Measurements from ENCODE around the gene THUMPD1.
"Not testable (repeated sequence)": the region's sequence is repeated elsewhere in the genome, so short reads cannot be mapped to it uniquely, and the experiment has no call there.

The THUMPD1 gene

DNA sequence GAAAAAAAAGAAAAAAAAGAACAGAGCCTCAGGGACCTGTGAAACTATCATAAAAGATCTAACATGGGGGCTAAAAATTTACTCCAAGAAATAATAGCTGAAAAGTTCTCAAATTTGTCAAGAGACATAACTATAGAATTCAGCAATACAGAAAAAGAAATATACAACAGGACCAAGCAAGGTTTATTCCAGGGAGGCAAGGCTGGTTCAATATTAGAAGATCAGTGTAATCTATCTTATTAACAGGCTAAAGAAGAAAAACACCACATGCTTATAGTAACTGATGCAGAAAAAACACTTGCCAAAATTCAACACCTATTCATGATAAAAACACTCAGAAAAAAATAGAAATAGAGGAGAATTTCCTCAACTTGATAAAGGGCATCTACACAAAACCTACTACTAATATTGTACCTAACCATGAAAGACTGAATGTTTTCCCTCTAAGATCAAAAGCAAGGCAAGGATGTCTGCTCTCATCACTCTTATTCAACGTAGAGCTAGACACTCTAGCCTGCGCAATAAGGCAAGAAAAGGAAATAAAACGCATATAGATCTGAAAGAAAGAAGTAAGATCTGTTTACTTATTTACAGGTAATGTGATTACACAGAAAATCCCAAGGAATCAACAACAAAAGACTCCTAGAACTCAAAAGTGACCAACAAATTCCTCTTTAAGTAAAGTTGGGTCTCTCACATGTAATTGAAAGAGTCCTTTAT lies 20.9 kb upstream of the THUMPD1 start:
- DNase-seq (ENCODE audit: low read depth, low spot score): no peak
- Histone ChIP-seq H3K36me3 (ENCODE audit: insufficient read depth, insufficient read length, low read length) (no peaks in the 10 kb centered on the region), H3K27me3 (ENCODE audit: insufficient read depth, insufficient read length) (no peaks in the 10 kb centered on the region), H3K9ac (ENCODE audit: insufficient read length, low read depth) (no peak overlapping the region), H3K4me3 (ENCODE audit: insufficient read length, low read depth) (no peak overlapping the region), H3K4me1 (ENCODE audit: insufficient read depth, insufficient read length) (no peaks in the 10 kb centered on the region), H3K9me3 (ENCODE audit: insufficient read depth, low read length) (peaks cover 12% of the 10 kb centered on the region)
- TF ChIP-seq SUZ12 (IDR thresholded peaks at IDR 0.05; ENCODE audit: extremely low read depth, insufficient read depth, insufficient read length) (no peak), ZNF274 (IDR thresholded peaks at IDR 0.05; ENCODE audit: low read depth, low read length) (no peak), YY1 (IDR thresholded peaks at IDR 0.05; ENCODE audit: insufficient read depth, insufficient read length) (no peak)

- no peaks in the 10 kb centered on the region for H3K4me1 ChIP-seq (ENCODE audit: insufficient read depth, insufficient read length)
- no peak for DNase-seq (ENCODE audit: low read depth, low spot score)
- H3K27me3 ChIP-seq (ENCODE audit: insufficient read depth, insufficient read length): no peaks in the 10 kb centered on the region
- H3K36me3 ChIP-seq (ENCODE audit: insufficient read depth, insufficient read length, low read length): no peaks in the 10 kb centered on the region
- no peak overlapping the region for H3K4me3 ChIP-seq (ENCODE audit: insufficient read length, low read depth)
- peaks cover 12% of the 10 kb centered on the region for H3K9me3 ChIP-seq (ENCODE audit: insufficient read depth, low read length)
- H3K9ac ChIP-seq (ENCODE audit: insufficient read length, low read depth): no peak overlapping the region
- TF ChIP-seq SUZ12 (IDR thresholded peaks at IDR 0.05; ENCODE audit: extremely low read depth, insufficient read depth, insufficient read length): no peak
- no peak for TF ChIP-seq YY1 (IDR thresholded peaks at IDR 0.05; ENCODE audit: insufficient read depth, insufficient read length)
- no peak for TF ChIP-seq ZNF274 (IDR thresholded peaks at IDR 0.05; ENCODE audit: low read depth, low read length)
Measured at GRCh38 chr16:20761175-20761574, 19.6 kb upstream of the THUMPD1 start.

DNA sequence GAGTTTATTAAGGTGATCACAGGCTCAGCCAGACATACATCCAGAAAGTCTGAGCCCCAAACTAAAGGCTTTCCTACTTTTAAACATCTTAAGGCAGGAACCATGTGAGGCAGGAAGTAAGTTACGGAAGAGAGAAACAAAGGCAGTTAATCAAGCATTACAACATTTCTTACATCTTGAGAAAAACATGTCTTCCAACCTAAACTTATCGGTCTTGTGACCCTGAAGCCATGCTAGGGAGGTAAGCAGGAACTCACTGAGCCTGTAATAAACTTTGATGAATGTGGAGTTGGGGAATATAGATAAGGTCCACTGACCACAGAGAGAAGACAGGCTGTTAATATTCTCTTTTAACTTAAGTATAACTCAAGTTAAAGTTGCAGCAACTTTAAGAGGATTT lies 18.7 kb upstream of the THUMPD1 start:
- H3K9me3 ChIP-seq (ENCODE audit: insufficient read depth, low read length): peaks cover 12% of the 10 kb centered on the region
- H3K36me3 ChIP-seq (ENCODE audit: insufficient read depth, insufficient read length, low read length): no peaks in the 10 kb centered on the region
- H3K9ac ChIP-seq (ENCODE audit: insufficient read length, low read depth): no peak overlapping the region
- DNase-seq (ENCODE audit: low read depth, low spot score): no peak
- no peak overlapping the region for H3K4me3 ChIP-seq (ENCODE audit: insufficient read length, low read depth)
- H3K27me3 ChIP-seq (ENCODE audit: insufficient read depth, insufficient read length): no peaks in the 10 kb centered on the region
- H3K4me1 ChIP-seq (ENCODE audit: insufficient read depth, insufficient read length): no peaks in the 10 kb centered on the region
- TF ChIP-seq YY1 (IDR thresholded peaks at IDR 0.05; ENCODE audit: insufficient read depth, insufficient read length): no peak
- TF ChIP-seq SUZ12 (IDR thresholded peaks at IDR 0.05; ENCODE audit: extremely low read depth, insufficient read depth, insufficient read length): no peak
- no peak for TF ChIP-seq ZNF274 (IDR thresholded peaks at IDR 0.05; ENCODE audit: low read depth, low read length)

DNA sequence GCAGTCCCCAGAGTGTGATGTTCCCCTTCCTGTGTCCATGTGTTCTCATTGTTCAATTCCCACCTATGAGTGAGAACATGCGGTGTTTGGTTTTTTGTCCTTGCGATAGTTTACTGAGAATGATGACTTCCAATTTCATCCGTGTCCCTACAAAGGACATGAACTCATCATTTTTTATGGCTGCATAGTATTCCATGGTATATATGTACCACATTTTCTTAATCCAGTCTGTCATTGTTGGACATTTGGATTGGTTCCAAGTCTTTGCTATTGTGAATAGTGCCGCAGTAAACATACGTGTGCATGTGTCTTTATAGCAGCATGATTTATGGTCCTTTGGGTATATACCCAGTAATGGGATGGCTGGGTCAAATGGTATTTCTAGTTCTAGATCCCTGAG lies 14.2 kb upstream of the THUMPD1 start:
- not testable (repeated sequence) for H3K27me3 ChIP-seq (ENCODE audit: insufficient read depth, insufficient read length); H3K4me1 ChIP-seq (ENCODE audit: insufficient read depth, insufficient read length); DNase-seq (ENCODE audit: low read depth, low spot score); H3K4me3 ChIP-seq (ENCODE audit: insufficient read length, low read depth); H3K9ac ChIP-seq (ENCODE audit: insufficient read length, low read depth); H3K36me3 ChIP-seq (ENCODE audit: insufficient read depth, insufficient read length, low read length); H3K9me3 ChIP-seq (ENCODE audit: insufficient read depth, low read length)

DNA sequence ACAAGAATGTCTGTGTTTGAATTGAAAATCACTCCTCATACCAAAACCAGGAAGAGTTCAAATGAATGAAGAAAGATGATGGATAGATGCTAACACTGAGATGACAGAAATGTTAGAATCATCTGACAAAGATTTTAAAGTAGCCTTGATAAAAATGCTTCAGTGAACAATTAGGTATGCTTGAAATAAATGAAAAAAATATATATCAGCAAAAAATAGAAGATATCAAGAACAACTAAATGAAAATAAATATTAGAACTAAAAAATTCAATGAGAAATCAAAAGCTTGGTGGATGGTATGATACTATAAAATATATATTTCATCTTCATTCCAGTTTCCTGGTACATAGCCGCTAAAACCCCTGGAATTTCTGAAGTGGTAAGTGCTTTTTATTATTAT lies 13.6 kb upstream of the THUMPD1 start:
- TF ChIP-seq SUZ12 (IDR thresholded peaks at IDR 0.05; ENCODE audit: extremely low read depth, insufficient read depth, insufficient read length) (no peak), ZNF274 (IDR thresholded peaks at IDR 0.05; ENCODE audit: low read depth, low read length) (no peak), YY1 (IDR thresholded peaks at IDR 0.05; ENCODE audit: insufficient read depth, insufficient read length) (no peak)
- DNase-seq (ENCODE audit: low read depth, low spot score): no peak
- no peak overlapping the region for H3K4me3 ChIP-seq (ENCODE audit: insufficient read length, low read depth)
- no peaks in the 10 kb centered on the region for H3K4me1 ChIP-seq (ENCODE audit: insufficient read depth, insufficient read length)
- H3K9ac ChIP-seq (ENCODE audit: insufficient read length, low read depth): no peak overlapping the region
- H3K27me3 ChIP-seq (ENCODE audit: insufficient read depth, insufficient read length): no peaks in the 10 kb centered on the region
- no peaks in the 10 kb centered on the region for H3K36me3 ChIP-seq (ENCODE audit: insufficient read depth, insufficient read length, low read length)
- no peaks in the 10 kb centered on the region for H3K9me3 ChIP-seq (ENCODE audit: insufficient read depth, low read length)

DNA sequence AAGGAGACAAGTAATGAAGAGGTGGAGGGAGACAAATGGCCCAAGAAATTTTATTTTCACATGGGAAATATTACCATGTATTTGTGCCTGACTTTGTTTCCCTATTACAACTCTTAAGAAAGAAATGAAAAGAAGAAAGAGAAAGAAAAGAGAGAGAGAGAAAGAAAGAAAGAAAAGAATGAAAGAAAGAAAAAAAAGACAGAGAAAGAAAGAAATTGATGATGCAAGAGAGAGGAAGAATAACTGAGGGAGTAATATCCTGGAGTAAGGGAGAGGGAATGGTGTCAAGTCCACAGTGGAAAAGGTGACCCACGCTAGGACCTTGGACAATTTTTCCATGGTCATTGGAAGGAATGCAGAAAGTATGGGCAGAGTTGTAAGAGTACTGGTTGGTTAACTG lies 12.1 kb upstream of the THUMPD1 start:
- TF ChIP-seq YY1 (IDR thresholded peaks at IDR 0.05; ENCODE audit: insufficient read depth, insufficient read length): no peak
- TF ChIP-seq ZNF274 (IDR thresholded peaks at IDR 0.05; ENCODE audit: low read depth, low read length): no peak
- no peak for TF ChIP-seq SUZ12 (IDR thresholded peaks at IDR 0.05; ENCODE audit: extremely low read depth, insufficient read depth, insufficient read length)
- H3K27me3 ChIP-seq (ENCODE audit: insufficient read depth, insufficient read length): no peaks in the 10 kb centered on the region
- H3K4me1 ChIP-seq (ENCODE audit: insufficient read depth, insufficient read length): no peaks in the 10 kb centered on the region
- no peak overlapping the region for H3K9ac ChIP-seq (ENCODE audit: insufficient read length, low read depth)
- no peaks in the 10 kb centered on the region for H3K36me3 ChIP-seq (ENCODE audit: insufficient read depth, insufficient read length, low read length)
- no peaks in the 10 kb centered on the region for H3K9me3 ChIP-seq (ENCODE audit: insufficient read depth, low read length)
- DNase-seq (ENCODE audit: low read depth, low spot score): no peak
- no peak overlapping the region for H3K4me3 ChIP-seq (ENCODE audit: insufficient read length, low read depth)

DNA sequence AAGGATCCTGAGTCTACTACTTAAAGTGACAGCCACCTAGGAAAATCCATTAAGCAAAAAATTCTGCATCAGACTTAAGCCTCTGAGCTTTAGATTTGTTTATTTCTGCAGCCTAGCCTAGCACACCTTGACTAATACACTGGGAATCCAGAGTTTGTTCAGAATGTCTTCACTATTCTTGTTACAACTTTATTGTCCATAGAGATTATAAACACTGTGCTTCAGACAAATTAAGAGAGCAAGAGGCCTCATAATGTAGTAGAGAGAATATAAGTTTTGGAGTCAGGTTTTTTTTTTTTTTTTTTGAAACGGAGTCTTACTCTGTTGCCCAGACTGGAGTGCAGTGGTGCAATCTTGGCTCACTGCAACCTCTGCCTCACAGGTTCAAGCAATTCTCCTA lies 8.9 kb upstream of the THUMPD1 start:
- no peak for DNase-seq (ENCODE audit: low read depth, low spot score)
- H3K27me3 ChIP-seq (ENCODE audit: insufficient read depth, insufficient read length): no peaks in the 10 kb centered on the region

More for the DNA sequence above, 8.9 kb upstream of the THUMPD1 start:
- TF ChIP-seq ZNF274 (IDR thresholded peaks at IDR 0.05; ENCODE audit: low read depth, low read length): no peak
- TF ChIP-seq SUZ12 (IDR thresholded peaks at IDR 0.05; ENCODE audit: extremely low read depth, insufficient read depth, insufficient read length): no peak
- no peak for TF ChIP-seq YY1 (IDR thresholded peaks at IDR 0.05; ENCODE audit: insufficient read depth, insufficient read length)
- H3K9me3 ChIP-seq (ENCODE audit: insufficient read depth, low read length): peaks cover 14% of the 10 kb centered on the region; the same call in 1 of the 2 replicates
- no peak overlapping the region for H3K4me3 ChIP-seq (ENCODE audit: insufficient read length, low read depth)
- no peaks in the 10 kb centered on the region for H3K36me3 ChIP-seq (ENCODE audit: insufficient read depth, insufficient read length, low read length)
- no peaks in the 10 kb centered on the region for H3K4me1 ChIP-seq (ENCODE audit: insufficient read depth, insufficient read length)
- no peak overlapping the region for H3K9ac ChIP-seq (ENCODE audit: insufficient read length, low read depth)
